ENCODE measurements around the gene BPIFB4.

BPIFB4 gene

DNA sequence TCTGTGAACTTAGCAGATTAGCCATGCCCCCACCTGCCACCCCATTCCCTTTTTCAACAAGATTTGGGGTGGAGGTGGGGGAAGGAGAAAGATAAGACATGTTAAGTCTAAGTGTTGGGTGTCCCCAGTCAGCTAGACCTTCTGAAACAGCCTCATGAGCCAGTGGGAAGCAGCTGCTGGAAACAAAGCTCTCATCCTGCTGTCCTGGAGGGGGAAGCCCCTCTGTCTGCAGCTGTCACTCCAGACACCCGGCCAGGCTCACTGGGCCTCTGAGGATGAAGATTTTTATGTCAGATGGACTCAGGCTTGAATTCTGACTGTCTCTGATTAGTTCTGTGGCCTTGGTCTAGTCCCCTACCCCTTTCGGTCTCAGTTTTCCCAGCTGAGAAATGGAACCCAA, 24.7 kb upstream of the BPIFB4 start:
- in situ Hi-C loops (cut with HindIII; ENCODE audit: low pct_ligation_motif_present, low pct_unique_long_range_greater_than_20kb, low sequenced_read_pairs) = no loop called here

DNA sequence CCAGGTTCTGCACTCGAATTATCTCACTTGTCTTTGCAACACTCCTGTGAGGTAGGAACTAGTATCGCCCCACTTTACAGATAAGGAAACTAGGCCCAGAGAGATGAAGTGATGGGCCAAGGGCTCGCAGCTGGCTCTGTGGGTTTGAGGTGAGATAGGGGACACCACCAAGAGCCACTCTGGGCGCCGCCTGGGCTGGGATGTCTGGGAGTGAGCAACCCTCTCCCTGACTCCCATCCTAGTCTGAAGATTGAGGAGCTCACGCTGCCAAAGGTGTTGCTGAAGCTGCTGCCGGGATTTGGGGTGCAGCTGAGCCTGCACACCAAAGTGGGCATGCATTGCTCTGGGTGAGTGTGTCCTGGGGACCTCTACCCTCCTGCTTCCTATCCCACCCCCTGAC, 20.3 kb upstream of the BPIFB4 start:
- in situ Hi-C loops (cut with HindIII; ENCODE audit: low pct_ligation_motif_present, low pct_unique_long_range_greater_than_20kb, low sequenced_read_pairs) = no loop called here
- DNase-seq = no peak

More for the DNA sequence above, 24.7 kb upstream of the BPIFB4 start:
- no peak for DNase-seq

DNA sequence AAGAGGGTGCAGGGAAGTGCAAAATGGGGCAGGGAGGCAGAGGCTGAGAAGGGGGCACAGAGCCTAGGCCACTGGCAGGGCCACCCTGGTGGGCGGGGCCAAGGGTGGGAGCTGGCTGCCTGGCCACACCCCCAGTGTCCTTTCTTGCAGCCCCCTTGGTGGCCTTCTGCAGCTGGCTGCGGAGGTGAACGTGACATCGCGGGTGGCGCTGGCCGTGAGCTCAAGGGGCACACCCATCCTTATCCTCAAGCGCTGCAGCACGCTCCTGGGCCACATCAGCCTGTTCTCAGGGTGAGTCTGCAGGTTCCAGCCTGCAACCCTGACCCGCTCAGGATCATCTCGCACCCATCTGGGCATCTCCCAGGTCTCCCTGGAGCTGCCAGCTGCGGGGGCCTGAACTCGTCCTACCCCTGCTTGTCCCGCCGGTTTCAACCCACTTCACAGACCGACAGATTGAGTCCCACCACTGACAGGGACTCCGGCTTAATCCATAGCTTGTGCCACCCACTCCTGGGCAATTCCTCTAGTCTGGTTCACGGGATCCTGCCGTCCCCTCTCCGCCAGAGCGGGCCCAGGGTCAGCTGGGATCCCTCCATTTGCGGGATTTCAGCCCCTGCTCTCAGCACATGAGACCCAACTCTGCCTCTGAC, 19.6 kb upstream of the BPIFB4 start:
- in situ Hi-C loops (cut with HindIII; ENCODE audit: low pct_ligation_motif_present, low pct_unique_long_range_greater_than_20kb, low sequenced_read_pairs) = no loop called here
- DNase-seq = no peak

DNA sequence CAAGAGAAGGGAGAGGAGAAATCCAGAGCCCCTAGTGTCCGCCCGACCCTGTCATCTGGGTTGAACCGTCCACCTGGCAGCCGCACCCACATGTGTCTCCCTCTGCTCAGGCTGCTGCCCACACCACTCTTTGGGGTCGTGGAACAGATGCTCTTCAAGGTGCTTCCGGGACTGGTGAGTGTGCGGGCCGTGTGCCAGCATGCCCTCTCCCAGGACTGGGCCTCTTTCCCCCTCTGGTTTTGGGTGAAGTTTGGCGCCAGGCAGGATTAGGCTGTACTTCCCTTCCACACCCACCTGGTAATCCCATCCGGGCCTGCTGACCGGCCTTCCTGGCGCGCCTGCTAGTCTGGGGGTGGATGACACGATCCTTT, 17.8 kb upstream of the BPIFB4 start:
- in situ Hi-C loops (cut with HindIII; ENCODE audit: low pct_ligation_motif_present, low pct_unique_long_range_greater_than_20kb, low sequenced_read_pairs) = no loop called here
- no peak for DNase-seq

DNA sequence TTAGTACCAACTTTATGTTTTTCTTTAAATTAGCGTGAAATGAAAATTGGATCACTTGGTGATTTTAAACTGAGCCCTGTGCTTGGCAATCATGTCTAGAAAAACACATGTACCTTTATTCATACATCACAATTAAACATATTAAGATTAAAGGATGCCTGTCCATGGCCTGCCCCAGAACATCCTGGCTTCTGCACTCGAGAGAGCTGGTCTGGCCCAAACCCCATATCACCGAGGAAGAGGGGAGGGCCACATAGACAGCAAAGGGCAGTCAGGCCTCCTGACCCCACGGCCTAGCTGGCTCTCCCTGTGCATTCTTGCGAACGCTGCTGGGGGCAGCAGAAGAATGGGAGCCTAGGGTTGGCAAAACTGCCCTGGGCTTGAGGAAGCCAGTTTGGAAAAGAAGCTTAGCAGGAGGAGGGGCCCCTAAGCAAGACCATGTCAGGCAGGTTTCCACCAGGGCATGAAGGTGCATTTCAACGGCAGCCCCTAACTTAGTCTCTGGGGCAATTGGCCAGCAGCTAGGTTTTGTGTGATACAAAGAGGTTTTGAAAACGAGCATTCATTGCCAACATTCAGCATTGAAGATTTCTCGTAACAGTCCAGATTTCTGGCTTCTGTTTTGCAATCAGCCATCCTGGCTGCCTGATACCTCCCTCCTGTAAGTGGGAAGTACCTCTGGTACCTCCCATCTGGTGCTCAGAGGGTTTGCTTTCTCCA, 17.2 kb upstream of the BPIFB4 start:
- no peak for DNase-seq
- in situ Hi-C loops (cut with HindIII; ENCODE audit: low pct_ligation_motif_present, low pct_unique_long_range_greater_than_20kb, low sequenced_read_pairs) = no loop called here

DNA sequence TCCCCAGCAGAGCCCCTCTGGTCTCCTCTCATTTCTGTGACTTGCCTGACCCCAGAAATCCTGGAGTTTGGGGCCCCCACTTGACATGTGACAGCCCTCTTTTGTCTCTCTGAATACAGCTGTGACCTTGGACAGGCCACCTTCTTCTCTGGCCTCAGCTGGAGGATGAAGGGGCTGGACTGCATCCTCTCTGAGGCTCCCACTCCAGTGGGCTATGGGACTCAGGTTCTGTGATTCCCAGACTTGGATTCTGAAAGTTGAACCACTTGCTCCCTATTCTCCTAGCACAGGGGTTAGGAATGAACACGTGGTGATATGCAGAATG, 16.7 kb upstream of the BPIFB4 start:
- in situ Hi-C loops (cut with HindIII; ENCODE audit: low pct_ligation_motif_present, low pct_unique_long_range_greater_than_20kb, low sequenced_read_pairs) = no loop called here

DNA sequence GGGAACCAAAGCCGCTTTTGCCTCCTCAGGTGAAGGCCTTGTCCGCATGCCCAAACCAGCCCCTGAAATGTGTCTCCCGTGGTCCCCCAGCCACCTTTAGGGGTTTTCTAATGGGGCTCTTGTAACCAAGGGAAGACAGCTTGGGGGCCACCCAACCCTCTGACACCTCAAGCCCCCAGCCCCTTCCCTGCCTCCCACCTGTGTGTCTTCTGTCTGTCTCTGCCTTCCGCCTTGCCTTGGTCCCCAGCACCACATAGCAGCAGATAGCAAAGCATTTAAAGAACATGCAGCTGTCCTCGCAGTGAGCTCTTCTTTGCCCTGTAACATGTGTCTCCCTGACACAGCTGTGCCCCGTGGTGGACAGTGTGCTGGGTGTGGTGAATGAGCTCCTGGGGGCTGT, 16.2 kb upstream of the BPIFB4 start:
- DNase-seq = no peak
- in situ Hi-C loops (cut with HindIII; ENCODE audit: low pct_ligation_motif_present, low pct_unique_long_range_greater_than_20kb, low sequenced_read_pairs) = no loop called here

More for the DNA sequence above, 16.7 kb upstream of the BPIFB4 start:
- DNase-seq = no peak

DNA sequence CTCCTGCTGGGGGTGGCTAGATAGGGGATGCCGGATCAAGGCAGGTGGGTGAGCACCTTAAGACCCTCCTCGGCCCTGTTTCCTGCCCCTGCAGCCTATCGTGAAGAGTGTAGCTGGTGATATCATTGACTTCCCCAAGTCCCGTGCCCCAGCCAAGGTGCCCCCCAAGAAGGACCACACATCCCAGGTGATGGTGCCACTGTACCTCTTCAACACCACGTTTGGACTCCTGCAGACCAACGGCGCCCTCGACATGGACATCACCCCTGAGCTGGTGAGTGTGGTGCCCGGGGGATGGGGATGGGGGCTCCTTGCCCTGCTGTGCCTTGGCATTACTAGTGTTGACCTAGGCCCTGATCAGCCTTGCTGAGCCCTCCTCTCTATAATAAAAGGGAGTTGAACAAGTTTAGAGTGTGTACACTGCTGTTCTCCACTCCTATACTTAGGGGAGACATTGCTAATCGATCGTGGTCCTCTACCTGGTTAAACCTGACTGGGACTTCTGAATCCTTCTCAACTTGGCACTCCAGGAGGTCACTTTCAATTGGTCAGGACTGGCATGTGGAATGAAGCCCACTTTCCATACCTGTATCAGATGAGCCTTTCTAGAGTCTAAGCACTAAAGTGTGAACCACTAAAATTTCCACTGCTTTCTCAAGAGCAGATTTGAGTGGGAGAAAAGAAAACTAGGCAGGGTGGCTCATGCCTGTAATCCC, 14.7 kb upstream of the BPIFB4 start:
- no peak for DNase-seq
- in situ Hi-C loops (cut with HindIII; ENCODE audit: low pct_ligation_motif_present, low pct_unique_long_range_greater_than_20kb, low sequenced_read_pairs) = no loop called here

DNA sequence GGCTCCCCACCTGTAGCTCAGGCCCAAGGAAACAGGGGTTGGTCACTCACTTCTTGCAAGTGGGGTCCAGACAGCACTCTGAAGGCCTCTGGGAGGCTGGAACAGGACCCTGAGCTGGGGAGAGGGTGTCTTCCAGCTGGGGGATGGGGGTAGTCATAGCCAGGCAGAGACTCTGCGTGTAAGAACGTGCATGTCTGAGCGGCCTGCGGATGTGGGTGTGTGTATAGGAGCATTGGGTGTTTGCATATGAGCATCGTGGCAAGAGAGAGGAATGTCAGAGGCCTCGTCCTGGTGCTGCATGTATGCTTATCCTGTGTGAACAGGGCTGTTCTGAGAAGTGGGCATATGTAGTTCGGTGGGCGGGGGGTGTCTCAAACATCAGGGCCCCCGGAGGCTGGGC, 13.7 kb upstream of the BPIFB4 start:
- DNase-seq = no peak
- in situ Hi-C loops (cut with HindIII; ENCODE audit: low pct_ligation_motif_present, low pct_unique_long_range_greater_than_20kb, low sequenced_read_pairs) = no loop called here

DNA sequence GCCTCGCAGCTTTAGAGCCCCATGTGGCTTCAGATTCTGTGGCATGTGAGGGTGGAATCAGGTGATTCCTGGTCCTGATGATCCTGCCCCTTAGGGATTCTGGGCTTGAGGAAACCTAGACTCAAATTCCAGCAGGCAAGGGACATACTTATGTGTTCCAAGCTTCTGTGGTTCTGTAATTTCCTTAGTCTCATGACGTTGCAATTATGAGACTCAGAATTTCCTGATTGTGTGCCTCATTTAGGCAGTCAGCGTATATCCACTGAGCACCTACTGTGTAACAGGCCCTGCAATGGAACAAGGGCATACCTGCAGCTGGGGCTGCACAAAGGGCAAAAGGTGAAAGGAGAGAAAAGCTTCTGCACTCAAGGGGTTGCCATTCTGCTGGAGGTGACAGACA, 11.6 kb upstream of the BPIFB4 start:
- in situ Hi-C loops (cut with HindIII; ENCODE audit: low pct_ligation_motif_present, low pct_unique_long_range_greater_than_20kb, low sequenced_read_pairs) = no loop called here
- no peak for DNase-seq

DNA sequence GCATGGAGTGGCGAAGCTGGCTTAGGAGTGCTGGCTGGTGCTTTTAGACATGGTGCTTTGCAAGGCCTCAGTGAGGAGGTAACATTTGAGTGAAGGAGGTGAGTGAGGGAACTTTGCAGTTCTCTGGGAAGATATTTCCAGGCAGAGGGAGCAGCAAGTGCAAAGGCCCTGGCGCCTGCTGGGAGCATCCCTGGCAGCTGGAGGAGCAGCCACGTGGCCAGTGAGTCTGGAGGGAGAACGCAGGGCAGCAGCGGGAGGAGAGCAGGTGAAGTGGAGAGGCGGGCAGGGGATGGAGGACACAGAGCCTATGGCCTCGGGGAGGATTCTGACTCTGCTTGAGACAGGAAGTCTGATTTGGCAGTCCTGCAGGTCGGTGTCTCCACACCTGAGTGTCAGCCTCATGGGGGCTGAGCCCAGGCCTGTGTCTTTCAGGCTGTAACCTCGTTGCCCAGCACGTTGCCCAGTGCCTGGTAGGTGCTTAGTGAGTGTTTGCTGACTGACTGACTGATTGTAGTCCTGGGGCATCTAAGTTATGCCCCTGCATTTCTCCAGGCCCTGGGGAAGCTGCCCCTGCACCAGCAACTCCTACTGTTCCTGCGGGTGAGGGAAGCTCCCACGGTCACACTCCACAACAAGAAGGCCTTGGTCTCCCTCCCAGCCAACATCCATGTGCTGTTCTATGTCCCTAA, 11.0 kb upstream of the BPIFB4 start:
- DNase-seq = no peak
- in situ Hi-C loops (cut with HindIII; ENCODE audit: low pct_ligation_motif_present, low pct_unique_long_range_greater_than_20kb, low sequenced_read_pairs) = no loop called here

DNA sequence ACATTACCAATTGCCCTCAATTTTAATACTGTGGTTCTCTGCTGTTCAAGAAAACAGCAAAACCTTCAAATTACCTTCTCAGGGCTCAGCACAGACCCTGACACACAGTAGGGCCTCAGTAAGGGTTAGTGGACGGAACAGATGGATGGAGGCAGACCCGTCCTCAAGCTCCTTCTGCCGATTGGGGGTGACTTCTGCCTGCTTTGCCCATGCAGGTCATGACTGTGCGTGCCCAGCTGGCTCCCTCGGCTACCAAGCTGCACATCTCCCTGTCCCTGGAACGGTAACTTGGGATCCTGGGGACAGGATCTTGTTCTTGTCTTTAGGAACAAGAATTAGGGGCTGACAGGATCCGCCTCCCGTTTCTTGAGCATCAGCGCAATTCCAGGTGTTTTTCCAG, 9.8 kb upstream of the BPIFB4 start:
- DNase-seq = no peak
- in situ Hi-C loops (cut with HindIII; ENCODE audit: low pct_ligation_motif_present, low pct_unique_long_range_greater_than_20kb, low sequenced_read_pairs) = no loop called here

DNA sequence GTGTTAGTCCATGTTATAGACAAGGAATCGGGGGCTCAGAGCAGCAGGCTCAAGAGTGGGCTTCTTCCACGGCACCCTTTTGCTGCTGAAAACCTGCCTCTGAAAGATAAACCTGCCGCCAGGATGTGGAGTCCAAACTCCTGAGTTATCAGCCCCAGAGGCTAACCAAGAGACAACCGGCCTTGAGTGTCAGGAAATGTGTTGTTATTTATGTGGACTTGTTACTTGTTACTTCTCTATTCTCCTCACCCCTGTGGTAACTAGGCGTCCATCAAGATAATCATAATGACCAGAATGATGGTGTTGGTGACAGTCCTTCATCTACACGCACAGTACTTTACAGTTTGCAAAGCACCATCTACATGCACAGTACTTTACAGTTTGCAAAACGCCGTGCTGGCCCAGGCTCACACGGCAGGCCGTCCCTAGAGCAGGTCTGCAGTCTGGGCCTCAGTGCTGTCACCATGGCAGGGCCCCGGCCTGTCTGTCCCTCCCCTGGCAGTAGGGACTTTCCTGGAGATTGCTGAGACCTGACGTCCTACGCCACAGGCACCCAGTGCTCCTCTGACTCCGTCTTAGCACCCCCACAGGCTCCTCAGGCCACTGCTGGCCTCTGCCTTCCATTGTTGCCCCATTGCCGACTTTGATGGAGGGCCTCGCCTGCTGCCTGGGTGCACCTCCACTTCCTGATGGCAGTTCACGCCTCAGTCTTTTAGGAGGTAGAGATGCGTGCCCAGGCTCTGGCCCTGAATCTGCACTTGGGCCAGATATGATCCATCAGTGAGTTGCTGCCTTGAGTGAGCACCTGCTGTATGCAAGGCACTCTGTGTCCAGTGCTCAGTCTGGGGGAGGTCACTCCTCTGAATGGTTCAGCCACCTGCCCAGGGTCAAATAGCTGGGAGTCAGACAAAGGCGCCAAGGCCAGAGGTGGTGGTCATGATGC, 9.1 kb upstream of the BPIFB4 start:
- in situ Hi-C loops (cut with HindIII; ENCODE audit: low pct_ligation_motif_present, low pct_unique_long_range_greater_than_20kb, low sequenced_read_pairs) = no loop called here

DNA sequence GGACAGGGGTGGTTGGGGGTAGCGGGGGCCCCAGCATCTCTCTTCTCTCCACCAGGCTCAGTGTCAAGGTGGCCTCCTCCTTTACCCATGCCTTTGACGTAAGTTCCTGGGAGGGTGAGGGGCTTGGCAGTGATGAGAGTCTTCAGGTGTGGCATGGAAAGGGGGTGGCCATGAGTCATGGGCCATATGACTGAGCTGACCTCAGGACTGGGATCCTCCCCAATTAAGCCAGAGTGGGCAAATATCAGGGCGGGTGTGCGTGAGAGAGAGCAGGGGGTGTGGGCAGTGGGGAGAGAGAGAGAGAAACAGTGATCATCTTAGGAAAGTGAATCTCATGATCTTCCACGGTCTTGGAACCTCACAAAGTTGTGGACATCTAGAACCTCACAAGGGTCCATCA, 8.2 kb upstream of the BPIFB4 start:
- in situ Hi-C loops (cut with HindIII; ENCODE audit: low pct_ligation_motif_present, low pct_unique_long_range_greater_than_20kb, low sequenced_read_pairs) = no loop called here
- no peak for DNase-seq

More for the DNA sequence above, 9.1 kb upstream of the BPIFB4 start:
- no peak for DNase-seq

DNA sequence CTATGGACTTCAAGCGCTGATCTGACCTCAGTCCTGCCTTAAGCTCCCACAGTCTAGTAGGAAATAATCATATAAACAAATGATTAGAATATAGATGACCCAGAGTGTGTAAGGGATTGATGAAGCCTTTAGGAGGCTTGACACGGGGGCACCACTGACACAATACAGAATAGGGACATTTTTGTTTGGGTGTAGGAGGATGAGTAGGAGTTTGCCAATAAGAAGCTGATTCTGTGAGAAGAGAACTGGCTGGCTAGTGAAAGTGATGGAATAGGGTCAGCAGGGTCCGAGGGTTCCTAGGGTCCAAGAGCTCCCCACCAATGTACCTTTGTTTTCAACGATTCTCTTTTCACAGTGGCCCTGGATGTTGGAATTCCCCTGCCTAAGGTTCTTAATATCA, 7.1 kb upstream of the BPIFB4 start:
- in situ Hi-C loops (cut with HindIII; ENCODE audit: low pct_ligation_motif_present, low pct_unique_long_range_greater_than_20kb, low sequenced_read_pairs) = no loop called here
- no peak for DNase-seq

DNA sequence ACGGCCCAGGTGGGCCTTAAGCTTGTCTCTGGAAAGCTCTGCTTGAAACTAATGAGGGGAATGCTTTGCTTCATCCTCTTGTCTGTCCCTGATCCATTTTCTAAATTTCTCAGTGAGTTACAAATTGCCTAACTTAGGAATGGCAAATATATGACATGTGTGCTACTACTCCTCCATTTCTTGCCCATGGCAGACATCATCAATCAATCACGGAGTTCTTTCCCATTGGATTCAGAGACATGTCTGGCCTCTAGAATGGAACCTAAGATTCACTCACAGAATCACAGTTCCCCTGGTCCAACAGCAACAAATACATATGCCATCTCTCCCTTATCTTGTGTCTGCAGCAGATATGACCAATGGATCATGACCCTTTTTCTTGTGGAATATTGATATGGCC, 6.6 kb upstream of the BPIFB4 start:
- in situ Hi-C loops (cut with HindIII; ENCODE audit: low pct_ligation_motif_present, low pct_unique_long_range_greater_than_20kb, low sequenced_read_pairs) = no loop called here

DNA sequence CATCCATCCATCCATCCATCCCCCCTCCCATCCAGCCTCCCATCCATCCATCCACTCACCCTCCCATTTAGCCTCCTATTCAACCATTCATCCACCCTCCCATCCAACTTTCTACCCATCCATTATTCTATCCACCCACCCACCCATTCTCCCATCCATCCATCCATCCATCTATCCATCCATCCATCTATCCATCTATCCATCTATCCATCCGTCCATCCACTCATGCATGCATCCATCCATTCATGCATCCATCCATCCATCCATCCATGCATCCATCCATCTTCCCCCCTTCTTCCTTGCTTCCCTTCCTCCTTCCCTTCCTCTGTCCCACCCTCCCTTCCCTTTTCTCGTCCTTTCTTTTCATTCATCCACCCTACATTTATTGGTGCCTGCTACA, 4.8 kb upstream of the BPIFB4 start:
- in situ Hi-C loops (cut with HindIII; ENCODE audit: low pct_ligation_motif_present, low pct_unique_long_range_greater_than_20kb, low sequenced_read_pairs) = no loop called here
- DNase-seq = no peak

More for the DNA sequence above, 6.6 kb upstream of the BPIFB4 start:
- DNase-seq = no peak

DNA sequence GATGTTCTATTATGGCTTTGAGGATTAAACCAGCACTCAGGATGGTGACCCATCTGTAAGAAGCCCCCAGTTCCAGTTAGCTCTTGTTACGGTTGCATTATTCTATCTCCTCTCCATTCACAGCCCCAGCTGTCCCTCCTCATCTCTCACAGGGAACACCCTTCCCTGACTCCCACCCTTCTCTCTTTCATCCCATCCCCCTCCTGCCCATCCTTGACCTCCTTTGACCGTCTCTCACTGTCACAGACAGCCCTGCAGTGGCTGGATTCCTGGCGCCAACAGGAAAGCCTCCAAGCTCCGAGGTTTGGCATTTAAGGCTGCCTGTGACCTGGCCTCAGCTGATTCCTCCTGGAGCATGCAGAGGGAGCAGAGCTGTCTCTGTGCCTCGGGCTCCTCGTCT, 4.2 kb upstream of the BPIFB4 start:
- in situ Hi-C loops (cut with HindIII; ENCODE audit: low pct_ligation_motif_present, low pct_unique_long_range_greater_than_20kb, low sequenced_read_pairs) = no loop called here
- DNase-seq = no peak
